ENCODE data around the gene ZEB1. TPM values are rescaled to one million over a fixed set of nuclear protein-coding genes. Genes with fewer than 3 reads are reported as not detected.

The ZEB1 gene
- total and polyA plus RNA-seq, 2 of the 8 experiments (the other 6 are each of a cell fraction or from before 2014, with no cell fraction given), result 0.08 to 0.15 TPM

DNA sequence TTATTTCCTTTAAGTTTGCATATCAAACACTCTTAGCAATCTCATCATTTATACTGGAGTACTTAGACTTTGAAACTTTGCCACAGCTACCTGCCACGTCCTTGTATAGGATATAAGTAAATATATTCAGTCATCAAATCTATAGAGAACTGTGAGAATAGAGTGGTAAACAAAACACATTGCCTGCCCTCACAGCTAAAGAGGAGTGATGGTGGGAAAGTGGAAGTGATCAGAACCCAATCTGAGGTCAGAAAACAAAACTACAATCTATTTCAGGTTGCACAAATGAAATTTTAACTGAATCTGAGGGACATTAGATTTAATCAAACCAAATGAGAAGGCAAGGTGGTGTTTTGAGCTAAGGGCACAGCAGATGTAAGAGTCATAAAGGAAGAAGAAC lies 74.8 kb downstream of the ZEB1 start:
- POLR2A ChIA-PET (ENCODE audit: partially characterized antibody), result no interaction called here
- TF ChIP-seq FOSL1 (IDR thresholded peaks at IDR 0.05; ENCODE audit: insufficient read depth, low read depth, low read length) (no peak), RFX5 (IDR thresholded peaks at IDR 0.05; ENCODE audit: borderline replicate concordance, low read depth, low read length) (no peak), CBX8 (IDR thresholded peaks at IDR 0.05; ENCODE audit: borderline replicate concordance, low read depth, low read length) (no peak), YY1 (IDR thresholded peaks at IDR 0.05; ENCODE audit: low read depth, low read length) (no peak), KDM5A (IDR thresholded peaks at IDR 0.05; ENCODE audit: low read length) (no peak), SAP30 (IDR thresholded peaks at IDR 0.05; ENCODE audit: insufficient read depth, insufficient replicate concordance, low read length) (no peak), POLR2A (IDR thresholded peaks at IDR 0.05; ENCODE audit: control extremely low read depth in 1 of 2, low read depth in 2 of 2, low read length in 2 of 2) (no peak)
- H3K9me3 ChIP-seq (ENCODE audit: insufficient read depth in 2 of 2, low read depth in 1 of 2, low read length in 1 of 2), result no peaks in the 10 kb centered on the region
- H2BK15ac ChIP-seq (ENCODE audit: low read length), result no peak overlapping the region
- H2BK120ac ChIP-seq (replicated peaks; ENCODE audit: low read depth, low read length), result no peak overlapping the region
- no peak overlapping the region for H3K14ac ChIP-seq (ENCODE audit: insufficient read length)
- no peak overlapping the region for H3K23ac ChIP-seq (ENCODE audit: insufficient read length)
- DNase-seq (ENCODE audit: low read depth in 1 of 2, low spot score in 2 of 2) (no peak), FAIRE-seq (no peak)
- H4K8ac ChIP-seq (ENCODE audit: extremely low read depth, insufficient read depth, low read length), result no peak overlapping the region
- no peak overlapping the region for H3K56ac ChIP-seq (replicated peaks; ENCODE audit: insufficient read length, low read depth, low read length)
- H3K4ac ChIP-seq (replicated peaks; ENCODE audit: insufficient read length, low read depth, low read length), result no peak overlapping the region
- no peak overlapping the region for H2AK5ac ChIP-seq (ENCODE audit: low read depth, low read length)
- H2BK5ac ChIP-seq (ENCODE audit: low read depth, low read length), result no peak overlapping the region
- H2AFZ ChIP-seq (ENCODE audit: low read length), result no peak overlapping the region
- H3K23me2 ChIP-seq (ENCODE audit: low read depth, low read length), result no peaks in the 10 kb centered on the region
- H3K4me2 ChIP-seq (ENCODE audit: insufficient read depth in 1 of 2, low read depth in 2 of 2, low read length in 2 of 2), result no peak overlapping the region
- H3K4me3 ChIP-seq (ENCODE audit: extremely low read depth in 1 of 4, insufficient read depth in 2 of 4, low read depth in 3 of 4, low read length in 4 of 4), result no peak overlapping the region
- peaks cover 0 to 3% (median 0%) of the 10 kb centered on the region in 4 experiments; a peak in 1 of 7 replicates for H3K4me1 ChIP-seq (replicated peaks in 1 of 4; ENCODE audit: control insufficient read depth in 3 of 4, insufficient read depth in 4 of 4, low read length in 3 of 4)
- no peak overlapping the region for H4K91ac ChIP-seq (replicated peaks; ENCODE audit: insufficient read length, low read length)
- H3K27ac ChIP-seq (ENCODE audit: low read depth, low read length), result no peak overlapping the region
- CTCF ChIA-PET (ENCODE audit: partially characterized antibody), result interaction anchor here (1.2 to 1.5 kb wide), 2 partner anchors 23 to 75 kb away, joined by 3 to 4 read pairs; no protein-coding TSS in a partner anchor
- H3K36me3 ChIP-seq (ENCODE audit: control insufficient read depth in 2 of 4, insufficient read depth in 4 of 4, low read length in 3 of 4), result no peaks in the 10 kb centered on the region
- no peak overlapping the region for H3K9ac ChIP-seq (replicated peaks in 1 of 4; ENCODE audit: extremely low read depth in 1 of 4, low read depth in 3 of 4, low read length in 3 of 4)
- H2BK12ac ChIP-seq (ENCODE audit: low read depth, low read length), result no peak overlapping the region
- no peaks in the 10 kb centered on the region for H4K20me1 ChIP-seq (replicated peaks in 1 of 2; ENCODE audit: control insufficient read depth in 1 of 2, insufficient read depth in 2 of 2, low read length in 2 of 2)
- WGBS, 2 experiments (ENCODE audit: extremely low coverage in 1 of 2, insufficient coverage in 1 of 2, insufficient read length in 1 of 2, insufficient replicate concordance in 2 of 2, low coverage in 1 of 2, low lambda C conversion rate in 2 of 2, missing lambda C conversion rate in 1 of 2), result 77% methylated on average over 1 of the region's 1 CpG; no CpG with 5 or more reads in 1 of the 2 experiments
- H3K79me1 ChIP-seq (ENCODE audit: low read depth, low read length), result no peaks in the 10 kb centered on the region
- H3K27me3 ChIP-seq (replicated peaks in 1 of 4; ENCODE audit: control insufficient read depth in 3 of 4, extremely low read depth in 1 of 4, insufficient read depth in 3 of 4, low read length in 3 of 4), result no peaks in the 10 kb centered on the region
- no peak overlapping the region for H2BK20ac ChIP-seq (ENCODE audit: low read length)
- no peak overlapping the region for H3K18ac ChIP-seq (ENCODE audit: extremely low read depth, low read length)
- H3K79me2 ChIP-seq (ENCODE audit: control insufficient read depth in 1 of 2, insufficient read depth in 2 of 2, low read length in 2 of 2), result no peaks in the 10 kb centered on the region
- no peak overlapping the region for H4K5ac ChIP-seq (ENCODE audit: insufficient read length, low read depth, low read length)
